IMR-90 (cell line): ENCODE results near the gene HRH1. TPM values are rescaled to one million over a fixed set of nuclear protein-coding genes. Genes with fewer than 3 reads are reported as not detected.

Experiments used
- ATAC-seq: fragments of 200-7000 bp; cut with Tn5 transposase; 2 replicates; pipeline ENCODE4 v1.9.1; 2020; ENCODE audit warnings: low read depth, mild to moderate bottlenecking, moderate library complexity
- BruUV-seq: library from RNA; stranded (reverse); fragments of 400-500 nt; replicated peaks from 2 replicates; lab custom pipeline; 2021; lab: Mats Ljungman, UMichigan
- CTCF ChIA-PET: fragments of 300-600 bp; formaldehyde crosslinking; extraction: SDS; loops from one replicate; lab custom pipeline; 2021; ENCODE audit warnings: antibody characterized with exemption; lab: Yijun Ruan, JAX
- POLR2A ChIA-PET: fragments of 300-600 bp; sonication (Branson Sonifier 250); formaldehyde crosslinking; loops from one replicate; lab custom pipeline; 2022; ENCODE audit warnings: antibody characterized with exemption; ENCODE audit not compliant: unreplicated experiment; lab: Charles Lee
- DNase-seq: peaks from one replicate; pipeline ENCODE4 v3.0.0; 2013
- H2AFZ ChIP-seq: replicated peaks from 2 replicates; pipeline ENCODE3; 2013; ENCODE audit warnings: low read length, mild to moderate bottlenecking; ENCODE audit not compliant: poor library complexity
- H2AK5ac ChIP-seq: 2 replicates; pipeline ENCODE4 v1.6.1; 2013; ENCODE audit warnings: low read depth, low read length, inconsistent platforms
- H2AK9ac ChIP-seq: replicated peaks from 2 replicates; pipeline ENCODE3; 2013; ENCODE audit warnings: mild to moderate bottlenecking, low read depth, low read length, moderate library complexity; ENCODE audit not compliant: poor library complexity
- H2BK120ac ChIP-seq: 2 replicates; pipeline ENCODE4 v1.6.1; 2013; ENCODE audit warnings: low read depth, low read length, inconsistent platforms
- H2BK15ac ChIP-seq: 3 replicates; pipeline ENCODE4 v1.6.1; 2013; ENCODE audit warnings: low read depth, low read length, inconsistent platforms
- H2BK20ac ChIP-seq: 2 replicates; pipeline ENCODE4 v1.6.1; 2013; ENCODE audit warnings: low read depth, mild to moderate bottlenecking, inconsistent platforms, low read length, moderate library complexity
- H2BK5ac ChIP-seq: 2 replicates; pipeline ENCODE4 v1.6.1; 2013; ENCODE audit warnings: mild to moderate bottlenecking, low read depth, low read length, inconsistent platforms; ENCODE audit not compliant: poor library complexity, severe bottlenecking
- H3K14ac ChIP-seq: replicated peaks from 2 replicates; pipeline ENCODE4 v1.6.1; 2013; ENCODE audit warnings: low read depth, low read length, inconsistent platforms
- H3K18ac ChIP-seq: 2 replicates; pipeline ENCODE4 v1.6.1; 2013; ENCODE audit warnings: low read depth, low read length, control low read depth
- H3K23ac ChIP-seq: 2 replicates; pipeline ENCODE4 v1.6.1; 2013; ENCODE audit warnings: low read depth, low read length, inconsistent platforms
- H3K27ac ChIP-seq: 2 replicates; pipeline ENCODE4 v1.5.1; 2013; ENCODE audit warnings: mild to moderate bottlenecking, control low read depth, low read length; ENCODE audit not compliant: insufficient read depth
- H3K27me3 ChIP-seq: 2 replicates; pipeline ENCODE4 v1.6.1; 2013; ENCODE audit warnings: low read length; ENCODE audit not compliant: control insufficient read depth, insufficient read depth
- H3K36me3 ChIP-seq: 2 replicates; pipeline ENCODE4 v1.6.1; 2013; ENCODE audit warnings: low read length, mixed read lengths; ENCODE audit not compliant: control insufficient read depth, insufficient read depth
- H3K4ac ChIP-seq: 2 replicates; pipeline ENCODE4 v1.6.1; 2013; ENCODE audit warnings: low read depth, low read length, inconsistent platforms
- H3K4me1 ChIP-seq: 2 replicates; pipeline ENCODE4 v1.6.1; 2013; ENCODE audit warnings: low read length, mixed read lengths; ENCODE audit not compliant: control insufficient read depth, insufficient read depth
- H3K4me2 ChIP-seq: 2 replicates; pipeline ENCODE4 v1.6.1; 2013; ENCODE audit warnings: low read depth, mild to moderate bottlenecking, control low read depth, low read length, moderate library complexity
- H3K4me3 ChIP-seq: 2 replicates; pipeline ENCODE4 v1.5.1; 2013; ENCODE audit warnings: low read depth, mild to moderate bottlenecking, control low read depth, low read length, moderate library complexity; ENCODE audit not compliant: insufficient read depth
- H3K56ac ChIP-seq: 2 replicates; pipeline ENCODE4 v1.6.1; 2013; ENCODE audit warnings: low read length, inconsistent platforms; ENCODE audit not compliant: insufficient read depth; ENCODE audit errors: extremely low read depth
- H3K79me1 ChIP-seq, 2 experiments: 2 replicates each; pipeline ENCODE4 v1.6.1; 2013; ENCODE audit warnings: low read length in 2 of 2, inconsistent platforms in 1 of 2, low read depth in 1 of 2
- H3K9ac ChIP-seq: 2 replicates; pipeline ENCODE4 v1.6.1; 2013; ENCODE audit warnings: low read depth, low read length, control low read depth
- H3K9me1 ChIP-seq: 2 replicates; pipeline ENCODE4 v1.6.1; 2013; ENCODE audit warnings: low read length, inconsistent platforms; ENCODE audit not compliant: insufficient read depth
- H3K9me3 ChIP-seq: 2 replicates; pipeline ENCODE4 v1.6.1; 2013; ENCODE audit warnings: low read length; ENCODE audit not compliant: control insufficient read depth, insufficient read depth
- H4K20me1 ChIP-seq: 2 replicates; pipeline ENCODE4 v1.6.1; 2013; ENCODE audit warnings: low read length, inconsistent platforms; ENCODE audit not compliant: insufficient read depth
- H4K5ac ChIP-seq: 2 replicates; pipeline ENCODE4 v1.6.1; 2013; ENCODE audit warnings: mild to moderate bottlenecking, low read depth, low read length, control low read depth
- H4K8ac ChIP-seq, 2 experiments: 2 replicates each; pipeline ENCODE4 v1.6.1; 2013; ENCODE audit warnings: low read depth in 2 of 2, low read length in 2 of 2, control low read depth in 1 of 2, inconsistent platforms in 1 of 2
- H4K91ac ChIP-seq: 2 replicates; pipeline ENCODE4 v1.6.1; 2013; ENCODE audit warnings: low read depth, low read length, inconsistent platforms; ENCODE audit not compliant: insufficient read depth
- FOS ChIP-seq: fragments of 150-350 bp; IDR thresholded peaks from 2 replicates; pipeline ENCODE4 v1.6.1; 2016; ENCODE audit warnings: low read depth, low read length
- MAFK ChIP-seq: IDR thresholded peaks from 2 replicates; pipeline ENCODE4 v1.6.1; 2012; ENCODE audit warnings: low read depth, low read length, improper control_type of control experiment
- SMC3 ChIP-seq: fragments of 150-350 bp; IDR thresholded peaks from 2 replicates; pipeline ENCODE4 v1.6.1; 2016; ENCODE audit warnings: low read depth, mild to moderate bottlenecking, antibody characterized with exemption, low read length, moderate library complexity
- USF2 ChIP-seq: fragments of 150-350 bp; IDR thresholded peaks from 2 replicates; pipeline ENCODE4 v1.6.1; 2017; ENCODE audit warnings: mild to moderate bottlenecking, antibody characterized with exemption, low read length, low read depth
- WGBS, 2 experiments: methylation state at CpG; one replicate each; pipeline versions ENCODE4 v1.1.5 to v1.1.7; 2013; ENCODE audit warnings: missing lambda C conversion rate in 2 of 2; ENCODE audit not compliant: insufficient read length in 1 of 2; ENCODE audit errors: extremely low coverage in 2 of 2; 5-methylcytosine and 5-hydroxymethylcytosine counted together
- dilution Hi-C: fragments of 300-500 bp; cut with HindIII; formaldehyde crosslinking; loops from one replicate; pipeline ENCODE4 v1.14.3; 2018; ENCODE audit warnings: low sequenced_read_pairs; ENCODE audit not compliant: unreplicated experiment
- in situ Hi-C: fragments of 300-500 bp; cut with MboI; formaldehyde crosslinking; loops from 3 replicates; pipeline ENCODE4 v1.14.3; 2019; ENCODE audit warnings: low sequenced_read_pairs, inconsistent platforms, mixed read lengths
- intact Hi-C: fragments of 100-400 bp; cut with micrococcal nuclease; formaldehyde crosslinking; loops from 2 replicates; pipeline ENCODE4 v1.10.0; 2022
- polyA plus RNA-seq, 3 experiments: library from polyadenylated mRNA; depleted of rRNA; stranded (reverse); fragments of >200 nt; gene quantifications; 2 replicates each; pipeline ENCODE4 v1.2.3, GENCODE V29; 2012; ENCODE audit warnings: low replicate concordance in 1 of 3
- total RNA-seq: library from RNA; depleted of rRNA; stranded (reverse); fragments of >200 nt; gene quantifications from 2 replicates; pipeline ENCODE4 v1.2.3, GENCODE V29; 2012

Gene HRH1
- total and polyA plus RNA-seq, 2 of the 4 experiments (the other 2 are of a cell fraction): 7.6 to 16.1 TPM

GRCh38 chr3:11118181-11118682, 36.1 kb upstream of the HRH1 start:
- Histone ChIP-seq H4K91ac (0 out of 2 replicates have a peak overlapping the region, but pooled peaks have one; percentile 28), H3K56ac (no peak overlapping the region), H3K79me1 (no peaks in the 10 kb centered on the region), H2BK5ac (no peak overlapping the region), H3K4me1 (peaks cover 2% of the 10 kb centered on the region; the same call in 1 of the 2 replicates), H3K27me3 (peaks cover under 1% of the 10 kb centered on the region; the same call in 1 of the 2 replicates), H3K36me3 (no peaks in the 10 kb centered on the region), H3K27ac (no peak overlapping the region), H3K4me3 (no peak overlapping the region), H2BK15ac (no peak overlapping the region), H4K20me1 (no peaks in the 10 kb centered on the region), H3K9me3 (peaks cover 3% of the 10 kb centered on the region), H4K8ac (no peak overlapping the region), H2BK20ac (no peak overlapping the region), H3K4ac (0 out of 2 replicates have a peak overlapping the region, but pooled peaks have one; percentile 10), H3K4me2 (no peak overlapping the region), H3K18ac (no peak overlapping the region), H2BK120ac (0 out of 2 replicates have a peak overlapping the region, but pooled peaks have one; percentile 22), H3K9ac (no peak overlapping the region), H3K14ac (0 out of 2 replicates have a peak overlapping the region, but pooled peaks have one; percentile 7), H3K23ac (no peak overlapping the region), H2AFZ (peak overlapping the region; percentile 9), H2AK5ac (peak overlapping the region; percentile 7; the same call in 1 of the 2 replicates), H4K5ac (no peak overlapping the region), H3K9me1 (no peaks in the 10 kb centered on the region), H2AK9ac (no peak overlapping the region)
- in situ Hi-C loops: no loop called here
- ChIA-PET CTCF (no interaction called here), POLR2A (no interaction called here)
- no peak for TF ChIP-seq FOS
- 0 out of 2 replicates have a peak, but pooled peaks have one; percentile 21 for TF ChIP-seq USF2
- TF ChIP-seq MAFK: peak; percentile 25; the same call in 1 of the 2 replicates
- TF ChIP-seq SMC3: no peak
- ATAC-seq: peak; percentile 79
- intact Hi-C loops: no loop called here
- 70% methylated on average over 2 of the region's 8 CpGs; no CpG with 5 or more reads in 1 of the 2 experiments for WGBS, 2 experiments
- DNase-seq: peak; percentile 70
- dilution Hi-C loops: no loop called here
- no TSS peak for BruUV-seq
